GF-D8 (cell line): ENCODE data around the gene RAMACL.
A peak's percentile ranks its signal among the peaks of the same experiment; 100 is the strongest.

Source experiments
- DNase-seq: peaks from one replicate; lab custom pipeline; 2025; lab: John Stamatoyannopoulos, UW

RAMACL gene

GRCh38 chr6:166617359-166617758, 30.9 kb upstream of the RAMACL start:
- no peak for DNase-seq

- no peak for DNase-seq
These were observed 30.1 kb upstream of the RAMACL start for GRCh38 chr6:166616261-166617238.

GRCh38 chr6:166615059-166615770, 28.7 kb upstream of the RAMACL start:
- no peak for DNase-seq

DNA sequence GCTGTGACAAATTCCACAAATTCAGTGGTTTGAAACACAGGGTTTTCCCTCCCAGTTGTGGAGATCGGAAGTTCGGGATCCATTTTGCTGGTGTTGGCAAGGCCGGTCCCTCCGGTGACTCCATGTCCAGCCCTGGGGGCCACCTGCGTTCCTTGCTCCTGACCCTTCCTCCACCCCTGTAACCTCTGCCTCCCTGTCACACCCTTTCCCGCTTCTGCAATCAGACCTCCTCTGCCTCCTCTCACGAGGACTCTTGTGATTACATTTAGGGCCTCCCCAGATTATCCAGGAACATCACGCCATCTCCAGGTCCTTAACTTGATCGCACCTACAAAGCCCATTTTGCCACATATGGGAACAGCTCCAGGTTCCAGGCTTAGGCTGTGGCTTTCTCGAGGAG, 28.1 kb upstream of the RAMACL start:
- DNase-seq = no peak

DNA sequence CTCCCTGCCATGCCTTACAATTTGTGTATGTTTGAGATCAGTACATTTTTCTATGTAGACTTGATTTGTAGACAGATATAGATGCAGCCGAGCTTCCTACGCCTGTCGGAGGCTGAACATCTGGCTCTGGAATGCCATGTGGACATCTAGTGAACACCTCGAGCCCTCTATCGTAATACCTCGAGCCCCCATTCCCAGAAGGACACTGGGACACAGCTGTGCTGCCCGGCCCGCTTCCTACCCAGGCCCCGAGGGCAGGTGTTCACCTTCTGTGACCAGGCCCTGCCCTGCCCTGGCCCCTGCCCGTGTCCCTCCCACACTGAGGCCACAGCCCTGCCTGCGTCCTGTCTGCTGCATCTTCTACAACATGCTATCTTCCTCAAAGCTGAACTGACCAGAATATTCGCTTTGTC, 27.7 kb upstream of the RAMACL start:
- DNase-seq = no peak

- DNase-seq = no peak
These were observed 26.5 kb upstream of the RAMACL start for GRCh38 chr6:166613027-166613426.

DNA sequence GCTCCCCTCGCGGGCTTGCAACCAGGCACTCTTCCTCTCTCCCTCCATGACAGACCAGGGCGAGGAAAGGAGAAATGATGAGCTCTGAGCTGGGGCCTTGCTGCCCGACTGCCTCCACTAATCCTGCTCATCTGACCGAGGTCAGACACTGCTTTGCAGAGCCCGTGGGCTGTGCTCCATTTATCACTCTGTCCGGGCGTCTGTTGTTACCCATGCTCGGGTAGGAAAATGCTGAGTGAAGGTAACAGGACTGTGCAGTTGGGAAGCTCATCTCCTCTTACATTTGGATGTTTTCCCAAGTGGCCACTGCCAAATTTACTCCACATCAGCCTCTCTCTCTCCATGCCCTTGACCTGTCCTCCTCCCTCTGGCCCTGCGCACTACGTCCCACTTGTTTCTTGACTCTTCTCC, 26.0 kb upstream of the RAMACL start:
- DNase-seq = no peak

DNA sequence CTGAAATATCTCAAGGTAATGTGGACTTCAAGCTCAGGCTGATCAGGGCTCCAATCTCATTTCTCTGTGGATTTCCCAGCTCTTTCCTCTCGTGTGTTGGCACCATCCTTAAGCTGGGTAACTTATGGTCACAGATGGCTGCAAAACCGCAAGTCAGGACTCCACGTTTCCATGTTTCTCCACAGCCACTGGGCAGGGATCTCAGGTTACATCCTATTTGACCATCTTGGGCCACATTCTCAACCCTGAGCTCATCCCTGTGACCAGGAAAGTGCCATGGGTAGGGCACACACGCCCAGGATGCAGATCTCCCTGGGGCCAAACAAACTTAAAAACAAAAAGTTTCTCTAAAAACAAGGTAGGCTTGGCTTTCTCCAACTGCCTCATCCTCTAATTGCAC, 25.2 kb upstream of the RAMACL start:
- no peak for DNase-seq

DNA sequence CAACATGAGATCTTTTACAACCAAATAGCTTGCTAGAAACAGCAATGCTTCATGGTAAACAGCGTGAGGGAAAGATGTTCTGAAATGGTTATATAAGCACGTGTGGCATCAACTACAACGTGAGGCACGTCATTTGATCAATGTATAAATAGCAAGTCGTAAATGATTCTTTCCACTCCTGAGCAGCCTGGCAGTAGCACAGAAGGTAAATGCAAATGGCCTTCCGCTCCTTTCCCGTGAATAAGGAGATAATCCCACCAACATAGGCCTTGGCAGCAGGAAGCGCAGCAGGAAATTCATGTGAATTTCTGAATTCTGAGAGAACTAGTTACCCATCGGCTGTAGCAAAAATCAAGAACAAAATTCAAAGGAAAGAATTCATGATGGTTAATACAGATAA, 23.6 kb upstream of the RAMACL start:
- DNase-seq = no peak

DNA sequence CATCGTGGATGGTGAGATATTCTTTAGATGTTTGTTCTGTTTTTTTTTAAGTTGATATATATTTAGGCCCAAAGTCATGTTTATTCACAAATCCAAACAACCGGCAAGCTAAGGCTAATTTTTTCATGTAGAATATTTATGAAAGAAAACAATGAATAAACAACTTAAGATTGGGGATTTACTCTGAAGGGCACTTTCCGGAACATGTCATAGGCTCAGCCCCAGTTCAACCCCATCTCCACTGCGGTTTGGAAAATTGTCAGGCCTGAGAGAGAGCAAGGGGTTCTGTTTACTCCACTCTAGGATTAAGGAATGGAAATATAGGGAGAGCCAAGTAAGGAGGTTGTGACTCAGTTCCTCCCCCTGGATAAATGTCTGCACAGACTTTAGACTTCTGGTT, 22.3 kb upstream of the RAMACL start:
- DNase-seq = no peak

- DNase-seq = no peak
These were observed 19.3 kb upstream of the RAMACL start for GRCh38 chr6:166605752-166606151.

DNA sequence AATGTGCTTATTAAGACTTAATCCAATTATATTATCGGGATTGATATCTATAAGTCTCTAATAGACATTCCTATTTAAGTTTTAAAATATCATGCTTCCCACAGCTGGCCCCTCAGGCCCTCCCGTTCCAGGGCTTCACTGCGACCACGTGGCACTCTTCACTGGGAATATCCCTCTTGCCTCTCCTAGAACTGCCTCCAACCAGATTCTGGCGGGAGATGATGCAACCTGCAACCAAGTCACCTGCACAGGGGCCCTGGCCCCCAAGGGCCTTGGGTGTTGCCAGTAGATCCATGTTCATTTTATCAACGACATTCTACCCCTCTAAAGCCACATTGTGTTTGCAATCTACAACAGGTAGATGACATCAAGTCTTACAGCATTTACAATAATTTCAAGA, 18.4 kb upstream of the RAMACL start:
- no peak for DNase-seq

GRCh38 chr6:166604328-166604727, 17.9 kb upstream of the RAMACL start:
- DNase-seq = no peak

DNA sequence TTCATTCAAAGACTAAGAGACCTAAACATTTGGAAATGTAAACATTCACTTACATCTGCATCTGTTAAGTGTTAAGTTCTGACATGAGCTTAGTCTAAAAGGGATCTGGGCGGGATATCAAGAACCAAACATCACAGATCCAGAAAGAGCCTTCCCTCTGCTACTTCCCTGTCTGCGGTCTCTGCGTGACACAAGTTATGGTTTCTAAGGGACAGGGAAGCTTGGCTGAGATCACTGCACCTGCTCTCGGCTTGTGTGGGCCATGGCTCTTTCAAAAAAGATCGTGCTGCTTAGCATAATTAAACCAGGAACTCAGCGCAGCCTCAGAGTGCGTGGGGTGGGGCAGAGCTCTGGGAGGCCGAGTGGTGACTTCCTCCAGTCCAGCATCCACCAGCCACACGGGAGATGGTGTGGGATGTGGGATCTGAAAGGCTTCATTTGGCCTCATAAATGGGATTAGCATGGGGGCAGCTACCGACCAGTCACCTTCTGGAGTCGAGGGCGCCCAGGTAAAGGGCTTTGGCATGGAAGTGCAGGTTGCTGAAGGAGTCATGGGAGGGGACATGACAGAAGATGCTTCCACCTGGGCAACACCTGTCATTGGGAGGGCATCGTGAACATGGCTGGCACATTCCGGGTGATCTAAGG, 16.7 kb upstream of the RAMACL start:
- no peak for DNase-seq

GRCh38 chr6:166601956-166602355, 15.5 kb upstream of the RAMACL start:
- DNase-seq = no peak

DNA sequence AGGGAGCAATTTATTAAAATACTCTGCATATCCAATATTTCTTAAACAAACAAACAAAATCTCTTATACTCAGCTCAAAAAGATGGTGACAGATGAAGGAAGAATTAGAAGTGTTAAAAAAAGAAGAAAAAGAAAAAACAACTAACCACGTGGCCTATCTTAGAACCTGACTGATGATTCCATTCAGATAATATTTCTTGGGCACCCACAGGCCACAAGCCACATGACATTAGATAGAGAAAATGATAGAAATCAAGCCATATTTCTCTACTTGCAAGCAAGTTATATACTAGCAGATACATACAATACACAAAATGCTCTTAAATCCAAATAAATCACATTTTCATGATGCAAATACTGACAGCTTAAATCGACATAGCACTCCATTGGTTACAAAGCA, 14.5 kb upstream of the RAMACL start:
- no peak for DNase-seq

DNA sequence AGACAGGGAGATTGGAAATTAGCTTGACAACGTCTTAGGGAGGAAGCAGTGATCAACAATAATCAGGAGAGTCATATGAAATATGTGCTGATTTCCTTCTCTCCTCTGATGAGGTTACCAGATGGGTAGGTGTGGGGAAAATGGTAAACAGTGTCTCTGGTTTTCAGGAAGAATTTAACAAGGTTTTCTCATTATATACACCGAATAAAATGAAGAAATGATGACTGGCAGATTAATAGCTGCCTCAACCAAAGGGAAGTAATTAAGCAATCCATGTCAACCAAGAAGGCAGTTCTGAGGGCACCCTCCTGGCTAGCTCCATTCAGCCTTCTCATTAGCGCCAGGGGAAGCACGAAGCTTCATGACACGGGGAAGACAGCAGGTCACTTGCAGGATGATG, 12.7 kb upstream of the RAMACL start:
- peak; percentile 47 for DNase-seq

GRCh38 chr6:166598441-166599138, 12.1 kb upstream of the RAMACL start:
- peak; percentile 20 for DNase-seq

GRCh38 chr6:166597711-166598440, 11.4 kb upstream of the RAMACL start:
- DNase-seq = no peak

GRCh38 chr6:166596776-166597507, 10.5 kb upstream of the RAMACL start:
- DNase-seq = no peak

- DNase-seq = no peak
These were observed 9.5 kb upstream of the RAMACL start for GRCh38 chr6:166595949-166596348.
